ENCODE data around the gene UBAC2.

The UBAC2 gene

GRCh38 chr13:99275093-99275469 is 74.4 kb downstream of the UBAC2 start:
- DNase-seq, result no peak

- no peak for DNase-seq
Observed at GRCh38 chr13:99276706-99277105, 76.1 kb downstream of the UBAC2 start.

DNA sequence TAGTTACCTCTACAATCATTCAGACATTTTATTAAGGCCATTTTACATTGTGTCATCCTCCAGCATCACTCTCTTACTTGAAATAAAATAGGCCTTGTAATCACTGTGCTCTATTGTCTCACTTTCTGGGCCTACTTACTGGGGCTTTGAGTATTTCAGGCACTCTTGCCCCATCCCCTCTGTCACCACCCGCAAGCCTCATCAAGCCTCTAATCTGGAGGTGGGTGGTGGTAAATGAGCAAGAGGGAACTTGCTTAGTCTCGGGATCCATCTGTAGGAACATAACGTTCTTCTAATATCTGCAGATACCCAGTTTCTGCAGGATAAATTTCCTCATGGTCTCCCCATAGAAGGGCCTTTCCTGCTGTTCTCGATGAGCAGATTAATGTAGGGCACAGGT is 77.0 kb downstream of the UBAC2 start:
- no peak for DNase-seq

GRCh38 chr13:99278200-99278599 is 77.5 kb downstream of the UBAC2 start:
- no peak for DNase-seq

DNA sequence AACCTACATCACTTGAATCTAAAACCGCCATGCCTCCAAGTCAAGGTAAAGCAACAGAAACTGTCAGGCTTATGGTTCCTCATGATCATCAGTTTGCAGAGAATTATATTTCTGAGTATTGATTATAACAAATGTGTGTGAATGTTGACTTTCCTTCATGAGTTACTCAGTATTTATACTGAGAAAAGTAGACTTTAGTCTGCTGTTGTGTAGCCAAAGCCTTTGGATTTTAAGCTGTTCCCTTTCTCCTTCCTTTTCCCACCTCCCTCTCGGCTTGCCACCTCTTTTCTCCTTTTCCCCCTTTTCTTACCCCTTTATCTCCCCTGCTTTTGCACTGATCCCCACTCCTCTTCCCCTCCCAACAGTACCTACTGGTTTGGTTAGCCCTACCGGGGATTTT is 78.2 kb downstream of the UBAC2 start:
- DNase-seq, result no peak

- DNase-seq, result no peak
Observed at GRCh38 chr13:99279637-99280036, 79.0 kb downstream of the UBAC2 start.

DNA sequence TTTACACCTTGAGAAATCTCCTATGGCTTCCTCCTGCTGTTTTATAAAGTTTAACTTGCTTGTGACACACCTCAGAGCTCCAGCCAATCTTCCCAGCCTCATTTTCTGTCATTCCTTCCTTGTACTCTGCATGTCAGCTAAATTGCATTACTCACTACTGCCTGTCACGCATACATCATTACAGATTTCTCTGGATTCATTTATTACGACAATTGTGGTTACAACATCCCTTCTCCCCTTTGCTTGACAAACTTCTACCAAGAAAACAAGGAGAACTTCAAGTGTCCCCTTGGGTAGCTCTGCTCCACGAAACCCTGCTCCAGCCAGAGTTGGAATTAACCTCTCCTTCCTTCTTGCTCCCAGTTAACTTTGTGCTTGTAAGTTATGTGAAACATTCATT is 79.5 kb downstream of the UBAC2 start:
- no peak for DNase-seq

- no peak for DNase-seq
Observed at GRCh38 chr13:99281811-99282263, 81.2 kb downstream of the UBAC2 start.

- DNase-seq, result no peak
Observed at GRCh38 chr13:99282264-99283231, 81.9 kb downstream of the UBAC2 start.

DNA sequence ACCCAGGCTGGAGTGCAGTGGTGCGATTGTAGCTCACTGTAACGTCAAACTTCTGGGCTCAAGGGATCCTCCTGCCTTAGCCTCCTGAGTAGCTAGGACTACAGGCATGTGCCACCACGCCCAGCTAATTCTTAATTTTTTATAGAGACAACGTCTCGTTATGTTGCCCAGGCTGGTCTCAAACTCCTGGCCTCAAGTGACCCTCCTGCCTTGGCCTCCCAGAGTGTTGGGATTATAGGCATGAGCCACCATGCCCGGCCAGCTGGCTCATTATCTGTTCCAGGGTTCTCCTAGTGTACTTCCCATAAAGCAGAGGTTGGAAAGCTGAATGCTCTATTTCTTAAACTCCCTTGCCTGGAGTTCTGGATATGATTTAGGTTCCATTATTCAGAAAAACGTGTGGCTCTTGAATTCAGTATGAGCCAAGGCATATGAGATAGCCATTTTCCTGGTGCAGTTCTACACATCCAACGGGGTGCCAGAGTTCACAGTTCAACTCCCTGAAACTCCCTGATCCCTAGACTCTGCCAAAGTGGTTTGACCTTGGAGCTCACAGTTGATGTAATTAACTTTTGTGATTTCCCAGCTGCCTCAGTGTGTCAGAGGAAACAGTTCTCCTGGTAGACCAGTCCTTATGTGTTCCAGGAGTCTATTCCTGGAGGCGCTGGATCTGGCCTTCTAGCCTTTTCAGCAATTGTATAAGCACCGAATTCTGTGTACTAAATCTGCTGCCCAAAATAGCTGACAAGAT is 85.0 kb downstream of the UBAC2 start:
- no peak for DNase-seq

GRCh38 chr13:99287551-99287950 is 86.9 kb downstream of the UBAC2 start:
- no peak for DNase-seq

DNA sequence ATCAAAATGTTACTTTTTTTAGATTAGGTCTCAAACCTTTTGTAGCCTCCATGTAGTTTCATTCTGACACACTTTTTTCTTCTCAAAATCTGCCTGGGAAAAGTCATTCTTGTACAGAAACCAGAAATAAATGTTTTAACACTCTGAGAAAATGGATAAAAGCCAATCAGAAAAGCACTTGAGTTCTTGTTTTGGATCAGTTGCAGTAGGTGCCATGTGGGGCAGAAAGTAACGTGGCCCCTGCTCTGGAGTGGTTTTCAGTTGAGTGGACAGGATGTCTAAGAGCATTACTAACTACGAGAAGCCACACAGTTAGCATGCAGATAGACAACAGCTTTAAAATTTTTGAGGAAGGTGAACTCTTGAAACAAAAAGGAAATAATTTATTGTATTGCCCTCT is 87.4 kb downstream of the UBAC2 start:
- no peak for DNase-seq

GRCh38 chr13:99289271-99289670 is 88.6 kb downstream of the UBAC2 start:
- no peak for DNase-seq

GRCh38 chr13:99289674-99290337 is 89.2 kb downstream of the UBAC2 start:
- no peak for DNase-seq

DNA sequence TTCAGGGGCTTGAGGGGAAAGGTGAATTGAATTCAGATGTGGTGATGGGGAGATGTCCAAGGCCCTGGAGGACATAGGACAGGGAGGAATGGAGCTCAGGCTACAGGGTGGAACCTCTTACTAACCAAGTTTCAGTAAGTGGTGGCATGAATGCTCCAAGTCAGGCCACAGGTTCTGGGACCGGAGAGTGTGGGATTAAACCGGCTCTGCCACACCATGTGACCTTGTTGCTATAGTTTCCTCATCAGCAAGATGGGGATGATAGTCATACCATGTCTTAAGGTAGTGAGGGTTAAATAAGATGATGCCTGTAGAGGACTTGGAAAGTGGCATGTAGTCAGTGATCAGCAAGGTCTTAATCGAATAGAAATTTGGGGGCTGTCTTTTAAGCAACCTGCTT is 90.2 kb downstream of the UBAC2 start:
- no peak for DNase-seq

DNA sequence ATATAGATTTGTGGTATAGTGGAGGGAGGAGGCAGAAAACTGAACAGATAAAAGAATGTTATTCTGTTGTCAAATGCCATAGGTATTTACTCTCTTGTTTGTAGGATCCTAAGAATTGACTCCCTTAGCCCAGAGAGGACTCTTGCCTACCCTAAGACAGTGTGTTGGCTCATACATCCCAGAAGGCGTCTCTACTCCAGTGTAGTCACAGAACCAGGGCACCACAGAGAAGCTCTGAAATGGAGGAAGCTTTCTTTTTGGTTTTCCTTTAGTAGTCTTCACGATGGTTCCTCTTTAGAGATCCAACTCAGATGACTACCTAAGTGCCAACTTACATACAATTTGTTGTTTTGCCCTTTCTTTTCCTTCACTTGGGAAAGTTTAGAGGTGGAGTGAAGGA is 92.5 kb downstream of the UBAC2 start:
- DNase-seq, result no peak

GRCh38 chr13:99294198-99294597 is 93.5 kb downstream of the UBAC2 start:
- no peak for DNase-seq

GRCh38 chr13:99294958-99295357 is 94.3 kb downstream of the UBAC2 start:
- DNase-seq, result no peak

DNA sequence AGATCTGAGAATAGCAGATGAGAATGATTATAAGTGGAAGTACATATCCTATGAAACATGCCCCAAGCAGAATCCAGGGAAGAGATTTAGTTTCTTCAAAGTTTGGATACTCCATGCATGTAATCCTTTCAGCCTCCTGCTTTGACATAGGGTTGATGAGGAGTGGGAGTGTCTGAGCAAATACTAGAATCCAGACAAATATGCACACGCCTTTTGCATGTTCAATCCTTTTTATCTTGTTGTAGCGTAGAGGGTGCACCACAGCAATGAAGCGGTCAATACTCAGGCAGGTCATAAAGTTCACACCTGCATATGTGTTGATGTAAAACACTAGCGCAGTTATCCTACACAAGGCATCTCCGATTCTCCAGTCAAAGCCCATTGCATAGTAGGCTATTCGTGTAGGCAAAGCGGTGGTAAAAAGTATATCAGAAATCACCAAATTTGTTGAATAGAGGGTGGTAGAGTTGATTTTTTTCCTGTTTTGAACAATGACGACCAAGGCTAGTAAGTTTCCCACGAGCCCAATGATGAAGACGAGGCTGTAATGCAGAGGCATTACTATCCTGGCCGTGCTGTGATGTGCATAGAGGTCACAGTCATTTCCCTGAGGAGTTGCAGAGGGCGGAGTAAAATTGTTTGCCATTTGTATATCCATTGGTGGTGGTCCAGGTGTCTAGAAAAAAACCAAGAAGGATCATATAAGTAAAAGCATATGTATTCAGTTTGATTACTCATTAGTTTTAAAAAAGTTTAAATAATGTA is 95.0 kb downstream of the UBAC2 start:
- no peak for DNase-seq

- no peak for DNase-seq
Observed at GRCh38 chr13:99296398-99296797, 95.7 kb downstream of the UBAC2 start.

DNA sequence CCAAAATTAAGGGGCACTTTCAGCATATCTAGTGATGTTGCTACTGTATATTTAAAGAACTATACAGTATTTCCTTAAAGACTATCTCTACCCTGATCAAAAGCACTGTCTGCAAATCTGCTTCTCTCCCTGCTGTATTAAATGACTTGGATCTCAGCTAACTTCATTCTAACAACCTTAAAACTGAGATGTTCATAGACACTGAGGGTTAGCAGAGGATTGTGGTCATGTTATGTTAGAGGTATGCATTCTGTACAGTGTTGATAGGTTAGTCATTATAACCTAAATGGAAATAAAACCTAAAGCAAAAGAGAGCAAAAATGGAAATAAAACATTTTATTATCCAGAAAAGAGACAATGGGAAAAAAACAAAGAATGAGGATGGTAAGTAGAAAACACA is 96.7 kb downstream of the UBAC2 start:
- no peak for DNase-seq

GRCh38 chr13:99298056-99298455 is 97.4 kb downstream of the UBAC2 start:
- DNase-seq, result no peak
